OCI-LY7 (cell line): ENCODE results near the gene DNAJC11. TPM values are rescaled to one million over a fixed set of nuclear protein-coding genes. Genes with fewer than 3 reads are reported as not detected.

Source experiments
- BruUV-seq: library from RNA; stranded (reverse); fragments of 400-500 nt; replicated peaks from 2 replicates; lab custom pipeline; 2021; lab: Mats Ljungman, UMichigan
- CTCF ChIA-PET: fragments of 300-600 bp; sonication (Branson Sonifier 250); formaldehyde crosslinking; loops from one replicate; lab custom pipeline; 2022; ENCODE audit warnings: antibody characterized with exemption; ENCODE audit not compliant: unreplicated experiment; lab: Charles Lee
- POLR2A ChIA-PET: fragments of 300-600 bp; sonication (Branson Sonifier 250); formaldehyde crosslinking; loops from one replicate; lab custom pipeline; 2022; ENCODE audit warnings: antibody characterized with exemption; lab: Charles Lee
- DNase-seq: peaks from one replicate; pipeline ENCODE4 v3.0.0-alpha.2; 2015; ENCODE audit warnings: low spot score
- H2AFZ ChIP-seq: fragments of 200-600 bp; sonication (generic), shearing (Covaris generic); 2 replicates; pipeline ENCODE4 v1.6.1; 2014; ENCODE audit warnings: mild to moderate bottlenecking, antibody characterized with exemption, low read length, moderate library complexity
- H3K27ac ChIP-seq: fragments of 200-600 bp; sonication (generic); 2 replicates; pipeline ENCODE4 v1.5.1; 2014; ENCODE audit warnings: mixed run types, low read depth, mild to moderate bottlenecking, moderate library complexity, low read length, inconsistent platforms; ENCODE audit not compliant: poor library complexity, severe bottlenecking
- H3K36me3 ChIP-seq: fragments of 200-600 bp; sonication (generic); 2 replicates; pipeline ENCODE4 v1.6.1; 2014; ENCODE audit warnings: mild to moderate bottlenecking, antibody characterized with exemption, low read length, moderate library complexity, mixed read lengths; ENCODE audit not compliant: insufficient read depth
- H3K4me1 ChIP-seq: fragments of 200-600 bp; sonication (generic); 2 replicates; pipeline ENCODE4 v1.5.1; 2014; ENCODE audit warnings: mild to moderate bottlenecking, low read length; ENCODE audit not compliant: insufficient read depth, poor library complexity, severe bottlenecking
- H3K4me2 ChIP-seq: fragments of 200-600 bp; sonication (generic); 2 replicates; pipeline ENCODE4 v1.6.1; 2014; ENCODE audit warnings: mild to moderate bottlenecking, low read length
- H3K4me3 ChIP-seq: fragments of 200-600 bp; sonication (generic); 2 replicates; pipeline ENCODE4 v1.5.1; 2014; ENCODE audit warnings: mild to moderate bottlenecking, low read depth, low read length; ENCODE audit not compliant: poor library complexity, severe bottlenecking
- H3K79me2 ChIP-seq: fragments of 200-600 bp; sonication (generic); 2 replicates; pipeline ENCODE4 v1.6.1; 2016; ENCODE audit warnings: low read depth, mild to moderate bottlenecking, low read length, moderate library complexity, mixed read lengths; ENCODE audit not compliant: insufficient read depth
- H3K9me2 ChIP-seq: fragments of 200-600 bp; sonication (generic); 2 replicates; pipeline ENCODE4 v1.6.1; 2016; ENCODE audit warnings: mild to moderate bottlenecking, low read length, mixed read lengths; ENCODE audit not compliant: insufficient read depth
- H3K9me3 ChIP-seq: fragments of 200-600 bp; sonication (generic); 2 replicates; pipeline ENCODE4 v1.6.1; 2014; ENCODE audit warnings: mild to moderate bottlenecking, mixed run types, low read length, mixed read lengths
- H4K20me1 ChIP-seq: fragments of 200-600 bp; sonication (generic); 2 replicates; pipeline ENCODE4 v1.6.1; 2014; ENCODE audit warnings: mild to moderate bottlenecking, antibody characterized with exemption, low read length, moderate library complexity, mixed read lengths; ENCODE audit not compliant: insufficient read depth
- EZH2phosphoT487 ChIP-seq: fragments of 200-600 bp; sonication (generic); IDR thresholded peaks from 2 replicates; pipeline ENCODE4 v1.6.1; 2018; ENCODE audit warnings: low read depth, borderline replicate concordance, mild to moderate bottlenecking, mixed run types, antibody characterized with exemption, low read length, moderate library complexity, mixed read lengths
- intact Hi-C: fragments of 100-400 bp; cut with micrococcal nuclease; formaldehyde crosslinking; loops from one replicate; pipeline ENCODE4 v1.10.0; 2022; ENCODE audit not compliant: unreplicated experiment
- total RNA-seq, 2 experiments: library from RNA; depleted of rRNA in 1 of 2; stranded (reverse); fragments of >200 nt in 1 of 2; shearing (Covaris generic) in 1 of 2; gene quantifications; 2 replicates each; pipeline ENCODE4 v1.2.3, GENCODE V29; 2014 to 2022
- TF ChIP-seq, protein P1 (sequence below): fragments of 200-600 bp; sonication (generic); conservative IDR thresholded peaks from 2 replicates; pipeline ENCODE4 v1.5.1; 2014; ENCODE audit warnings: mild to moderate bottlenecking, antibody characterized with exemption, low read length, moderate library complexity, mixed read lengths

Gene DNAJC11
- total RNA-seq, 2 experiments from 2014 or later, result 31.0 to 65.6 TPM

DNA sequence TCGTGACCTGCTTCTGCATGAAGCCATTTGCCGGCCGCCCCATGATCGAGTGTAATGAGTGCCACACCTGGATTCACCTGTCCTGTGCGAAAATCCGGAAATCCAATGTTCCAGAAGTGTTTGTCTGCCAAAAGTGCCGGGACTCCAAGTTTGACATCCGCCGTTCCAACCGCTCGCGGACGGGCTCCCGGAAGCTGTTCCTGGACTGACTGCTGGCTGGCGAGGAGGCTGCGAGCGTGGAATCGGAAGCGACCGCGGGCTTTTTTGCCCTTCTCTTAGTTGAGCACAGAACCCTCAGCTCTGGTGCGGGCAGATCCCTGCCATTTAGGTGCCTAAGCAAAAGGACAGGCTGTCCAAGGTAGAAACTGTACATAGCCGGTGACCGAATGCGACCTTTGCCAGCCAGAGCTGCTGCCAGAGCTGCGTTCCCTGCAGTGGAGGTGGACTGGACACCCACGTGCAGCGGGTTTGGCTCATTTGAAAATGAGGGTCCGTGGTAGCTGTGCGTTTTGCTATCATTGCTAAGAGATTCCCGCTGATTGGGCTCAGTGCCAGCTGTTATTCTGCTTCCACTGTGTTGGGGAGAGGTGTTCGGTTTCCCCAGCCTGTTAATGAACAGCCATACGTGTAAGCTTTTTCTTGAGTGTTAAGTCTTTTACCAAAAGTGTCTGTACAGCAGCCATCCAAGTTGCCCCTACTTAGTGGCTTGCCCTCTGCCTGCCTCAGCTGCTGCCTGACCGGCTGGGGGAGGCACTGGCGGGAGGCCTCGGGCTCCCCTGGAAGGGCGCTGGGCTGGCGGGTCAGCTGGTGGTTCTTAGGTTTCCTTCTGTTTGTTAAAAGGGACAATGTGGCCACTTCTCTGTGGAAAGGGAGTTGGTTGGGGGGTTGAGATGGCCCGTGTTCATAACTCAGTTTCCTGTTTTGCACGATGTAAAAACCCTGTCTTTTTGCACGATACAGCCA, 79.9 kb downstream of the DNAJC11 start:
- H3K79me2 ChIP-seq, result peaks cover 9% of the 10 kb centered on the region; the same call in 1 of the 2 replicates
- intact Hi-C loops, result no loop called here
- H3K9me3 ChIP-seq, result no peaks in the 10 kb centered on the region
- ChIA-PET CTCF (no interaction called here), POLR2A (no interaction called here)
- H2AFZ ChIP-seq, result no peak overlapping the region
- TF ChIP-seq, protein P1, sequence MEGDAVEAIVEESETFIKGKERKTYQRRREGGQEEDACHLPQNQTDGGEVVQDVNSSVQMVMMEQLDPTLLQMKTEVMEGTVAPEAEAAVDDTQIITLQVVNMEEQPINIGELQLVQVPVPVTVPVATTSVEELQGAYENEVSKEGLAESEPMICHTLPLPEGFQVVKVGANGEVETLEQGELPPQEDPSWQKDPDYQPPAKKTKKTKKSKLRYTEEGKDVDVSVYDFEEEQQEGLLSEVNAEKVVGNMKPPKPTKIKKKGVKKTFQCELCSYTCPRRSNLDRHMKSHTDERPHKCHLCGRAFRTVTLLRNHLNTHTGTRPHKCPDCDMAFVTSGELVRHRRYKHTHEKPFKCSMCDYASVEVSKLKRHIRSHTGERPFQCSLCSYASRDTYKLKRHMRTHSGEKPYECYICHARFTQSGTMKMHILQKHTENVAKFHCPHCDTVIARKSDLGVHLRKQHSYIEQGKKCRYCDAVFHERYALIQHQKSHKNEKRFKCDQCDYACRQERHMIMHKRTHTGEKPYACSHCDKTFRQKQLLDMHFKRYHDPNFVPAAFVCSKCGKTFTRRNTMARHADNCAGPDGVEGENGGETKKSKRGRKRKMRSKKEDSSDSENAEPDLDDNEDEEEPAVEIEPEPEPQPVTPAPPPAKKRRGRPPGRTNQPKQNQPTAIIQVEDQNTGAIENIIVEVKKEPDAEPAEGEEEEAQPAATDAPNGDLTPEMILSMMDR, result no peak
- no peak for TF ChIP-seq EZH2phosphoT487
- H3K9me2 ChIP-seq, result no peaks in the 10 kb centered on the region
- H3K4me3 ChIP-seq, result no peak overlapping the region
- DNase-seq, result no peak
- H4K20me1 ChIP-seq, result no peaks in the 10 kb centered on the region
- H3K36me3 ChIP-seq, result peaks cover 64% of the 10 kb centered on the region
- BruUV-seq, result TSS peak; percentile 45
- peaks cover 24% of the 10 kb centered on the region for H3K4me1 ChIP-seq
- H3K4me2 ChIP-seq, result no peak overlapping the region
- no peak overlapping the region for H3K27ac ChIP-seq

DNA sequence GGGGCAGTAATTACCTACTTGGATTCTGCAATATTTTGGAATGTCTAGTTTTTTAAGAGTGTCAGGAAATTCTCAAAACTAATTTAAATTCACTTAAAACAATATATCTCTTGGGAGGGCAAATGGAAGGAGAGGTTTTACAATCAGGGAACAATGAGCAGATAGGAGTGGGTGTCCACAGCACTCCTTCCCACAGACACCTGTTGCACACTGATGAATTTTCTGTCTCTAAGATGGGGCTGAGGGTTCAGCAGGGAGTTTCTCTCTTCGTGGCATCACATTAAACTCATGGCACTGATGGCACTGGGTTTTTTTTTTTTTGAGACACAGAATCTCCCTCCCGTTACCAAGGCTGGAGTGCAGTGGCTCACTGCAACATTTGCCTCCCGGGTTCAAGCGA, 82.6 kb downstream of the DNAJC11 start:
- no peak overlapping the region for H2AFZ ChIP-seq
- H3K9me3 ChIP-seq, result no peaks in the 10 kb centered on the region
- ChIA-PET POLR2A (no interaction called here), CTCF (no interaction called here)
- H3K4me3 ChIP-seq, result no peak overlapping the region
- no peaks in the 10 kb centered on the region for H3K9me2 ChIP-seq
- peaks cover 12% of the 10 kb centered on the region for H3K79me2 ChIP-seq
- H4K20me1 ChIP-seq, result peaks cover 6% of the 10 kb centered on the region; the same call in 1 of the 2 replicates
- TF ChIP-seq, protein P1, result no peak
- TF ChIP-seq EZH2phosphoT487, result no peak
- peaks cover 61% of the 10 kb centered on the region for H3K36me3 ChIP-seq
- intact Hi-C loops, result no loop called here
- H3K27ac ChIP-seq, result no peak overlapping the region
- no peak for DNase-seq
- BruUV-seq, result no TSS peak
- peaks cover 19% of the 10 kb centered on the region for H3K4me1 ChIP-seq
- H3K4me2 ChIP-seq, result no peak overlapping the region
